ENCODE results near the gene THRB.

THRB gene

GRCh38 chr3:24199300-24199699, 295.4 kb downstream of the THRB start:
- Histone ChIP-seq H3K4me1 (ENCODE audit: control insufficient read depth in 2 of 2, insufficient read depth in 2 of 2, low read length in 2 of 2) (no peaks in the 10 kb centered on the region), H3K9me3 (ENCODE audit: control insufficient read depth in 2 of 2, low read length in 2 of 2) (no peaks in the 10 kb centered on the region), H3K4me3 (ENCODE audit: low read length in 2 of 2) (no peak overlapping the region), H3K27me3 (ENCODE audit: control insufficient read depth in 2 of 2, insufficient read depth in 2 of 2, low read length in 2 of 2) (no peaks in the 10 kb centered on the region), H3K9ac (ENCODE audit: low read depth in 1 of 2, low read length in 2 of 2) (no peak overlapping the region), H3K36me3 (ENCODE audit: control insufficient read depth in 2 of 2, insufficient read depth in 2 of 2, low read length in 2 of 2) (no peaks in the 10 kb centered on the region), H3K27ac (ENCODE audit: low read depth in 2 of 2, low read length in 2 of 2) (no peak overlapping the region)

GRCh38 chr3:24198728-24199127, 295.9 kb downstream of the THRB start:
- Histone ChIP-seq H3K9me3 (ENCODE audit: control insufficient read depth in 2 of 2, low read length in 2 of 2) (no peaks in the 10 kb centered on the region), H3K27ac (ENCODE audit: low read depth in 2 of 2, low read length in 2 of 2) (no peak overlapping the region), H3K4me3 (ENCODE audit: low read length in 2 of 2) (no peak overlapping the region), H3K9ac (ENCODE audit: low read depth in 1 of 2, low read length in 2 of 2) (no peak overlapping the region), H3K36me3 (ENCODE audit: control insufficient read depth in 2 of 2, insufficient read depth in 2 of 2, low read length in 2 of 2) (no peaks in the 10 kb centered on the region), H3K27me3 (ENCODE audit: control insufficient read depth in 2 of 2, insufficient read depth in 2 of 2, low read length in 2 of 2) (no peaks in the 10 kb centered on the region), H3K4me1 (ENCODE audit: control insufficient read depth in 2 of 2, insufficient read depth in 2 of 2, low read length in 2 of 2) (no peaks in the 10 kb centered on the region)

GRCh38 chr3:24197809-24198208, 296.8 kb downstream of the THRB start:
- no peak overlapping the region for H3K9ac ChIP-seq (ENCODE audit: low read depth in 1 of 2, low read length in 2 of 2)
- H3K9me3 ChIP-seq (ENCODE audit: control insufficient read depth in 2 of 2, low read length in 2 of 2): no peaks in the 10 kb centered on the region
- H3K36me3 ChIP-seq (ENCODE audit: control insufficient read depth in 2 of 2, insufficient read depth in 2 of 2, low read length in 2 of 2): no peaks in the 10 kb centered on the region
- H3K27me3 ChIP-seq (ENCODE audit: control insufficient read depth in 2 of 2, insufficient read depth in 2 of 2, low read length in 2 of 2): no peaks in the 10 kb centered on the region
- H3K4me3 ChIP-seq (ENCODE audit: low read length in 2 of 2): no peak overlapping the region
- no peaks in the 10 kb centered on the region for H3K4me1 ChIP-seq (ENCODE audit: control insufficient read depth in 2 of 2, insufficient read depth in 2 of 2, low read length in 2 of 2)
- no peak overlapping the region for H3K27ac ChIP-seq (ENCODE audit: low read depth in 2 of 2, low read length in 2 of 2)

GRCh38 chr3:24196526-24196925, 298.1 kb downstream of the THRB start:
- Histone ChIP-seq H3K9ac (ENCODE audit: low read depth in 1 of 2, low read length in 2 of 2) (no peak overlapping the region), H3K9me3 (ENCODE audit: control insufficient read depth in 2 of 2, low read length in 2 of 2) (no peaks in the 10 kb centered on the region), H3K4me3 (ENCODE audit: low read length in 2 of 2) (no peak overlapping the region), H3K36me3 (ENCODE audit: control insufficient read depth in 2 of 2, insufficient read depth in 2 of 2, low read length in 2 of 2) (no peaks in the 10 kb centered on the region), H3K27ac (ENCODE audit: low read depth in 2 of 2, low read length in 2 of 2) (no peak overlapping the region), H3K4me1 (ENCODE audit: control insufficient read depth in 2 of 2, insufficient read depth in 2 of 2, low read length in 2 of 2) (no peaks in the 10 kb centered on the region), H3K27me3 (ENCODE audit: control insufficient read depth in 2 of 2, insufficient read depth in 2 of 2, low read length in 2 of 2) (no peaks in the 10 kb centered on the region)

GRCh38 chr3:24195504-24196230, 299.0 kb downstream of the THRB start:
- Histone ChIP-seq H3K9ac (ENCODE audit: low read depth in 1 of 2, low read length in 2 of 2) (no peak overlapping the region), H3K9me3 (ENCODE audit: control insufficient read depth in 2 of 2, low read length in 2 of 2) (no peaks in the 10 kb centered on the region), H3K27me3 (ENCODE audit: control insufficient read depth in 2 of 2, insufficient read depth in 2 of 2, low read length in 2 of 2) (no peaks in the 10 kb centered on the region), H3K4me3 (ENCODE audit: low read length in 2 of 2) (no peak overlapping the region), H3K4me1 (ENCODE audit: control insufficient read depth in 2 of 2, insufficient read depth in 2 of 2, low read length in 2 of 2) (no peaks in the 10 kb centered on the region), H3K36me3 (ENCODE audit: control insufficient read depth in 2 of 2, insufficient read depth in 2 of 2, low read length in 2 of 2) (no peaks in the 10 kb centered on the region), H3K27ac (ENCODE audit: low read depth in 2 of 2, low read length in 2 of 2) (no peak overlapping the region)

GRCh38 chr3:24192469-24193056, 302.1 kb downstream of the THRB start:
- Histone ChIP-seq H3K27me3 (ENCODE audit: control insufficient read depth in 2 of 2, insufficient read depth in 2 of 2, low read length in 2 of 2) (no peaks in the 10 kb centered on the region), H3K9me3 (ENCODE audit: control insufficient read depth in 2 of 2, low read length in 2 of 2) (no peaks in the 10 kb centered on the region), H3K36me3 (ENCODE audit: control insufficient read depth in 2 of 2, insufficient read depth in 2 of 2, low read length in 2 of 2) (no peaks in the 10 kb centered on the region), H3K27ac (ENCODE audit: low read depth in 2 of 2, low read length in 2 of 2) (no peak overlapping the region), H3K4me3 (ENCODE audit: low read length in 2 of 2) (no peak overlapping the region), H3K9ac (ENCODE audit: low read depth in 1 of 2, low read length in 2 of 2) (no peak overlapping the region), H3K4me1 (ENCODE audit: control insufficient read depth in 2 of 2, insufficient read depth in 2 of 2, low read length in 2 of 2) (no peaks in the 10 kb centered on the region)

- H3K27me3 ChIP-seq (ENCODE audit: control insufficient read depth in 2 of 2, insufficient read depth in 2 of 2, low read length in 2 of 2): no peaks in the 10 kb centered on the region
- H3K36me3 ChIP-seq (ENCODE audit: control insufficient read depth in 2 of 2, insufficient read depth in 2 of 2, low read length in 2 of 2): no peaks in the 10 kb centered on the region
- no peak overlapping the region for H3K4me3 ChIP-seq (ENCODE audit: low read length in 2 of 2)
- no peak overlapping the region for H3K27ac ChIP-seq (ENCODE audit: low read depth in 2 of 2, low read length in 2 of 2)
- no peaks in the 10 kb centered on the region for H3K9me3 ChIP-seq (ENCODE audit: control insufficient read depth in 2 of 2, low read length in 2 of 2)
- no peak overlapping the region for H3K9ac ChIP-seq (ENCODE audit: low read depth in 1 of 2, low read length in 2 of 2)
- no peaks in the 10 kb centered on the region for H3K4me1 ChIP-seq (ENCODE audit: control insufficient read depth in 2 of 2, insufficient read depth in 2 of 2, low read length in 2 of 2)
Measured at GRCh38 chr3:24191801-24192403, 302.7 kb downstream of the THRB start.

GRCh38 chr3:24190256-24190655, 304.4 kb downstream of the THRB start:
- Histone ChIP-seq H3K9me3 (ENCODE audit: control insufficient read depth in 2 of 2, low read length in 2 of 2) (no peaks in the 10 kb centered on the region), H3K9ac (ENCODE audit: low read depth in 1 of 2, low read length in 2 of 2) (no peak overlapping the region), H3K4me3 (ENCODE audit: low read length in 2 of 2) (no peak overlapping the region), H3K4me1 (ENCODE audit: control insufficient read depth in 2 of 2, insufficient read depth in 2 of 2, low read length in 2 of 2) (no peaks in the 10 kb centered on the region), H3K36me3 (ENCODE audit: control insufficient read depth in 2 of 2, insufficient read depth in 2 of 2, low read length in 2 of 2) (no peaks in the 10 kb centered on the region), H3K27me3 (ENCODE audit: control insufficient read depth in 2 of 2, insufficient read depth in 2 of 2, low read length in 2 of 2) (no peaks in the 10 kb centered on the region), H3K27ac (ENCODE audit: low read depth in 2 of 2, low read length in 2 of 2) (no peak overlapping the region)

- no peaks in the 10 kb centered on the region for H3K4me1 ChIP-seq (ENCODE audit: control insufficient read depth in 2 of 2, insufficient read depth in 2 of 2, low read length in 2 of 2)
- no peaks in the 10 kb centered on the region for H3K36me3 ChIP-seq (ENCODE audit: control insufficient read depth in 2 of 2, insufficient read depth in 2 of 2, low read length in 2 of 2)
- no peak overlapping the region for H3K27ac ChIP-seq (ENCODE audit: low read depth in 2 of 2, low read length in 2 of 2)
- no peaks in the 10 kb centered on the region for H3K27me3 ChIP-seq (ENCODE audit: control insufficient read depth in 2 of 2, insufficient read depth in 2 of 2, low read length in 2 of 2)
- no peaks in the 10 kb centered on the region for H3K9me3 ChIP-seq (ENCODE audit: control insufficient read depth in 2 of 2, low read length in 2 of 2)
- H3K9ac ChIP-seq (ENCODE audit: low read depth in 1 of 2, low read length in 2 of 2): no peak overlapping the region
- no peak overlapping the region for H3K4me3 ChIP-seq (ENCODE audit: low read length in 2 of 2)
Measured at GRCh38 chr3:24185738-24186384, 308.8 kb downstream of the THRB start.

- H3K4me1 ChIP-seq (ENCODE audit: control insufficient read depth in 2 of 2, insufficient read depth in 2 of 2, low read length in 2 of 2): no peaks in the 10 kb centered on the region
- no peaks in the 10 kb centered on the region for H3K9me3 ChIP-seq (ENCODE audit: control insufficient read depth in 2 of 2, low read length in 2 of 2)
- H3K27ac ChIP-seq (ENCODE audit: low read depth in 2 of 2, low read length in 2 of 2): no peak overlapping the region
- H3K36me3 ChIP-seq (ENCODE audit: control insufficient read depth in 2 of 2, insufficient read depth in 2 of 2, low read length in 2 of 2): no peaks in the 10 kb centered on the region
- H3K9ac ChIP-seq (ENCODE audit: low read depth in 1 of 2, low read length in 2 of 2): no peak overlapping the region
- H3K27me3 ChIP-seq (ENCODE audit: control insufficient read depth in 2 of 2, insufficient read depth in 2 of 2, low read length in 2 of 2): no peaks in the 10 kb centered on the region
- no peak overlapping the region for H3K4me3 ChIP-seq (ENCODE audit: low read length in 2 of 2)
Measured at GRCh38 chr3:24184528-24185176, 310.0 kb downstream of the THRB start.

Measured in mucosa of rectum (tissue), 2 donors.